ENCODE measurements around the gene CYP1A2.

CYP1A2 gene

GRCh38 chr15:74746389-74746788 is 2.3 kb upstream of the CYP1A2 start:
- H4K20me1 ChIP-seq (ENCODE audit: insufficient read depth) = no peaks in the 10 kb centered on the region
- H3K27me3 ChIP-seq (ENCODE audit: insufficient read depth, low read depth) = no peaks in the 10 kb centered on the region
- no peak overlapping the region for H3K4me3 ChIP-seq (IDR thresholded peaks at IDR 0.05; ENCODE audit: insufficient read depth, low read depth, low read length)
- H3K36me3 ChIP-seq (ENCODE audit: insufficient read depth) = no peaks in the 10 kb centered on the region
- TF ChIP-seq CTCF (conservative IDR thresholded peaks at IDR 0.05; ENCODE audit: low read depth, low read length) = no peak
- no peak overlapping the region for H3K9ac ChIP-seq
- H3K27ac ChIP-seq = no peak overlapping the region
- no peaks in the 10 kb centered on the region for H3K4me1 ChIP-seq (ENCODE audit: low read depth, poor library complexity, severe bottlenecking)
- no peak overlapping the region for H3K4me2 ChIP-seq
- H2AFZ ChIP-seq (ENCODE audit: low read depth) = no peak overlapping the region
- H3K79me2 ChIP-seq (ENCODE audit: insufficient read depth, low read depth) = no peaks in the 10 kb centered on the region

- Histone ChIP-seq H3K4me2 (no peak overlapping the region), H3K4me1 (ENCODE audit: low read depth, poor library complexity, severe bottlenecking) (no peaks in the 10 kb centered on the region), H3K36me3 (ENCODE audit: insufficient read depth) (no peaks in the 10 kb centered on the region), H2AFZ (ENCODE audit: low read depth) (no peak overlapping the region), H4K20me1 (ENCODE audit: insufficient read depth) (no peaks in the 10 kb centered on the region), H3K9ac (no peak overlapping the region), H3K79me2 (ENCODE audit: insufficient read depth, low read depth) (no peaks in the 10 kb centered on the region), H3K4me3 (IDR thresholded peaks at IDR 0.05; ENCODE audit: insufficient read depth, low read depth, low read length) (no peak overlapping the region), H3K27me3 (ENCODE audit: insufficient read depth, low read depth) (no peaks in the 10 kb centered on the region), H3K27ac (no peak overlapping the region)
- no peak for TF ChIP-seq CTCF (conservative IDR thresholded peaks at IDR 0.05; ENCODE audit: low read depth, low read length)
Observed at GRCh38 chr15:74749832-74750231, 1.2 kb downstream of the CYP1A2 start.

- Histone ChIP-seq H3K27me3 (ENCODE audit: insufficient read depth, low read depth) (no peaks in the 10 kb centered on the region), H3K9ac (no peak overlapping the region), H3K4me3 (IDR thresholded peaks at IDR 0.05; ENCODE audit: insufficient read depth, low read depth, low read length) (no peak overlapping the region), H2AFZ (ENCODE audit: low read depth) (no peak overlapping the region), H3K36me3 (ENCODE audit: insufficient read depth) (no peaks in the 10 kb centered on the region), H4K20me1 (ENCODE audit: insufficient read depth) (no peaks in the 10 kb centered on the region), H3K27ac (no peak overlapping the region), H3K4me1 (ENCODE audit: low read depth, poor library complexity, severe bottlenecking) (no peaks in the 10 kb centered on the region), H3K79me2 (ENCODE audit: insufficient read depth, low read depth) (no peaks in the 10 kb centered on the region), H3K4me2 (no peak overlapping the region)
- TF ChIP-seq CTCF (conservative IDR thresholded peaks at IDR 0.05; ENCODE audit: low read depth, low read length) = no peak
Observed at GRCh38 chr15:74750751-74751150, 2.1 kb downstream of the CYP1A2 start.

- no peak overlapping the region for H3K9ac ChIP-seq
Observed at GRCh38 chr15:74752011-74752410, 3.4 kb downstream of the CYP1A2 start.

More at GRCh38 chr15:74752011-74752410, 3.4 kb downstream of the CYP1A2 start:
- H2AFZ ChIP-seq (ENCODE audit: low read depth) = no peak overlapping the region
- H3K4me3 ChIP-seq (IDR thresholded peaks at IDR 0.05; ENCODE audit: insufficient read depth, low read depth, low read length) = no peak overlapping the region
- H3K27ac ChIP-seq = no peak overlapping the region
- no peak overlapping the region for H3K4me2 ChIP-seq
- no peaks in the 10 kb centered on the region for H3K36me3 ChIP-seq (ENCODE audit: insufficient read depth)
- no peaks in the 10 kb centered on the region for H3K4me1 ChIP-seq (ENCODE audit: low read depth, poor library complexity, severe bottlenecking)
- no peak for TF ChIP-seq CTCF (conservative IDR thresholded peaks at IDR 0.05; ENCODE audit: low read depth, low read length)
- H3K27me3 ChIP-seq (ENCODE audit: insufficient read depth, low read depth) = no peaks in the 10 kb centered on the region
- no peaks in the 10 kb centered on the region for H4K20me1 ChIP-seq (ENCODE audit: insufficient read depth)
- no peaks in the 10 kb centered on the region for H3K79me2 ChIP-seq (ENCODE audit: insufficient read depth, low read depth)
